ENCODE measurements around the gene POLR3B.

Gene POLR3B

DNA sequence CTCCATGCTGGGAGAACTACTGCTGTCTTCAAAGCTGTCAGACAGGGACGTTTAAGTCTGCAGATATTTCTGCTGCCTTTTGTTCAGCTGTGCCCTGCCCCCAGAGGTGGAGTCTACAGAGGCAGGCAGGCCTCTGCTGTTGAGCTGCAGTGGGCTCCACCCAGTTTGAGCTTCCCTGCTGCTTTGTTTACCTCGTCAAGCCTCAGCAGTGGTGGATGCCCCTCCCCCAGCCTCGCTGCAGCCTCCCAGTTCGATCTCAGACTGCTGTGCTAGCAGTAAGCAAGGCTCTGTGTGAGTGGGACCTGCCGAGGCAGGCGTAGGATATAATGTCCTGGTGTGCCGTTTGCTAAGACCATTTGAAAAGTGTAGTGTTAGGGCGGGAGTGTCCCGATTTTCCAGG, 193.9 kb downstream of the POLR3B start:
- no peak for DNase-seq (ENCODE audit: low read depth in 2 of 2)

- no peak for DNase-seq (ENCODE audit: low read depth in 2 of 2)
These were observed 194.7 kb downstream of the POLR3B start for GRCh38 chr12:106552228-106552627.
